Fibroblast of upper back skin (primary cell): ENCODE data around the gene FAM111A.
A peak's percentile ranks its signal among the peaks of the same experiment; 100 is the strongest.
"Not testable (repeated sequence)": the region's sequence is repeated elsewhere in the genome, so short reads cannot be mapped to it uniquely, and the experiment has no call there.

Experiments used
- DNase-seq: peaks from one replicate; pipeline ENCODE4 v3.0.0-alpha.2; 2013

FAM111A gene

GRCh38 chr11:59142530-59143507, at the start of gene FAM111A:
TSS of gene FAM111A (plus strand) at chr11:59142856. CDS start at chr11:59148873, 6,017 bp downstream.
- peak; percentile 87 for DNase-seq

- not testable (repeated sequence) for DNase-seq
Observed at GRCh38 chr11:59093576-59093975, 49.1 kb upstream of the FAM111A start.

GRCh38 chr11:59095225-59095624, 47.4 kb upstream of the FAM111A start:
- DNase-seq = not testable (repeated sequence)

GRCh38 chr11:59095972-59096575, 46.6 kb upstream of the FAM111A start:
- not testable (repeated sequence) for DNase-seq

- DNase-seq = peak; percentile 59
Observed at GRCh38 chr11:59097113-59097708, 45.4 kb upstream of the FAM111A start.

- not testable (repeated sequence) for DNase-seq
Observed at GRCh38 chr11:59097938-59098337, 44.7 kb upstream of the FAM111A start.

GRCh38 chr11:59102259-59102765, 40.3 kb upstream of the FAM111A start:
- DNase-seq = peak; percentile 38

- peak; percentile 93 for DNase-seq
Observed at GRCh38 chr11:59106363-59107336, 36.0 kb upstream of the FAM111A start, which contains the start of gene FAM111B. TSS of gene FAM111B (plus strand) at chr11:59107237. CDS start at chr11:59109626, 2,389 bp downstream.

GRCh38 chr11:59107721-59108120, 34.9 kb upstream of the FAM111A start:
- DNase-seq = not testable (repeated sequence)

- DNase-seq = peak; percentile 23
Observed at GRCh38 chr11:59112494-59112893, 30.2 kb upstream of the FAM111A start.

GRCh38 chr11:59114344-59114743, 28.3 kb upstream of the FAM111A start:
- no peak for DNase-seq

- DNase-seq = no peak
Observed at GRCh38 chr11:59115553-59115952, 27.1 kb upstream of the FAM111A start.

GRCh38 chr11:59117774-59118173, 24.9 kb upstream of the FAM111A start:
- DNase-seq = no peak

- no peak for DNase-seq
Observed at GRCh38 chr11:59119826-59120225, 22.8 kb upstream of the FAM111A start.

GRCh38 chr11:59135648-59136461, 6.8 kb upstream of the FAM111A start:
- DNase-seq = peak; percentile 73

GRCh38 chr11:59136551-59136950, 6.1 kb upstream of the FAM111A start:
- not testable (repeated sequence) for DNase-seq

GRCh38 chr11:59137190-59137589, 5.5 kb upstream of the FAM111A start:
- DNase-seq = no peak

GRCh38 chr11:59138643-59139042, 4.0 kb upstream of the FAM111A start:
- no peak for DNase-seq

- no peak for DNase-seq
Observed at GRCh38 chr11:59141191-59141590, 1.5 kb upstream of the FAM111A start.

- peak; percentile 62 for DNase-seq
Observed at GRCh38 chr11:59141673-59142460, 789 bp upstream of the FAM111A start.
